ENCODE measurements around the gene SLC6A7.

The SLC6A7 gene

GRCh38 chr5:150189728-150190502, at the start of gene SLC6A7:
Gene SLC6A7, plus strand, starts transcription at chr5:150190062. Its CDS starts 266 bp downstream, at chr5:150190328.
- peak; percentile 31 for DNase-seq (ENCODE audit: low spot score)

DNA sequence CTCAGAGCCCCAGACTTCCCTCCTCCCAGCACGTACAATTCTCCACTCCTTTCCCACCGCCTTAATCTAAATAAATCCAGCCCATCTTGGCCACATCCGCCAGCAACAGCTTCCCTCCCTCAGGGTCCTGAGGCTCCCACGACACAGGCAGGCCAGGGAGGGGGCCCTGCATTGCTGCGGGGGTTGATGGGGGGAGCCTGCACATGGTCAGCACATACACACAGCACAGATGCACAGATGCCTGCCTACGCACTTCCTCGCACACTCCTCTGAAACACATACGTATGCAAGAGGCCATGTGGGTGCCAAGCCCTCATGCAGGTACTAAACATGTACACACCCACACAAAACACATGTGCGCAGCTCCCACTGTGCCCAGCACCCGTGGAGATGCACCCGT, 49.0 kb upstream of the SLC6A7 start:
- no peak for DNase-seq (ENCODE audit: low spot score)

DNA sequence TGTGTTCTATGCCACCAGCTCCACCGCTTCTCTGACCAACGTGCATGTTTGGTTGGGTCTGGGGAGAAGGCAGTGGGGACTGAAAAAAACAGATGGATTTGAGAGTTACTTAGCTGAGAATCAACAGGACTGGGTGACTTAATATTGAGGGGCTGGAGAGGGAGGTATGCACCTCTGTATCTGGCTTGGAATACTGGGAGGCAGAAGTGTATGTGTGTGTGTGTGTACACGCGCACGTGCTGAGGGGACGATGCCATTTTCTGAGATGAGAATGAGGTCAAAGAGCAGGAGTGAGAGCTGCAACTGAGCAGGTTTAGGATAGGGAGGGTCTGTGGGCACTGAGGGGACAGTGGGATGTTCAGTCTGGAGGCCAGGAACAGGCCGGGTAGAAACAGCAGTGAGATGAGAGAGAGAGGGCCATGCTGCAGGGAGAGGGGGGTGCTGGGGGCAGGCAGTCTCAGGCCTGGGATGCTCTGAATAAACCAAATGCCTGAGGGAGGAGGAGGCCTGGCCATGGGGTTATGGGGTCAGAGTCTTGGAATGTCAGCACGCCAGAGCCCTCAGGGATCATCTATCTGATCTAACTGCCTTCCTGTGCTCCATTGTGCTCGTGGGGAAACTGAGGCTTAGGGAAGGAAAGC, 48.2 kb upstream of the SLC6A7 start:
- peak; percentile 85 for DNase-seq (ENCODE audit: low spot score)

GRCh38 chr5:150142185-150142958, 47.5 kb upstream of the SLC6A7 start:
- no peak for DNase-seq (ENCODE audit: low spot score)

- DNase-seq (ENCODE audit: low spot score), result peak; percentile 76
Observed at GRCh38 chr5:150142959-150143349, 46.9 kb upstream of the SLC6A7 start.

GRCh38 chr5:150143350-150144245, 46.3 kb upstream of the SLC6A7 start:
- DNase-seq (ENCODE audit: low spot score), result peak; percentile 93

GRCh38 chr5:150144246-150144801, 45.5 kb upstream of the SLC6A7 start:
- peak; percentile 68 for DNase-seq (ENCODE audit: low spot score)

DNA sequence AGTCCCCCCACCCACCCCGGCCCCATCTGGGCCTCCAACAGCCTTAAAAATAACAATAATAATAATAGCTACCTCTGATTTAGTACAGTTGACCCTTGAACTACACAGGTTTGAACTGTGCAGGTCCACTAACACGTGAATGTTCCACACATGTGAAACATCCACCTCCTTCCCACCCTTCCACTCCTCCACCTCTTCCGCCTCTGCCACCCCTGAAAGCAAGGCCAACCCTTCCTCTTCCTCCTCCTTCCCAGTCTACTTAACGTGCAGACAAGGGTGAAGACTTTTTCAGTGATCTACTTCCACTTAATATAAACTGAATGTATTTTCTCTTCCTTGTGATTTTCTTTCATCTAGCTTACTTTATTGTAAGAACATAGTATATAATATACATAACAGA, 45.0 kb upstream of the SLC6A7 start:
- DNase-seq (ENCODE audit: low spot score), result no peak

- no peak for DNase-seq (ENCODE audit: low spot score)
Observed at GRCh38 chr5:150146235-150146634, 43.6 kb upstream of the SLC6A7 start.

GRCh38 chr5:150146862-150147601, 42.8 kb upstream of the SLC6A7 start:
- no peak for DNase-seq (ENCODE audit: low spot score)

DNA sequence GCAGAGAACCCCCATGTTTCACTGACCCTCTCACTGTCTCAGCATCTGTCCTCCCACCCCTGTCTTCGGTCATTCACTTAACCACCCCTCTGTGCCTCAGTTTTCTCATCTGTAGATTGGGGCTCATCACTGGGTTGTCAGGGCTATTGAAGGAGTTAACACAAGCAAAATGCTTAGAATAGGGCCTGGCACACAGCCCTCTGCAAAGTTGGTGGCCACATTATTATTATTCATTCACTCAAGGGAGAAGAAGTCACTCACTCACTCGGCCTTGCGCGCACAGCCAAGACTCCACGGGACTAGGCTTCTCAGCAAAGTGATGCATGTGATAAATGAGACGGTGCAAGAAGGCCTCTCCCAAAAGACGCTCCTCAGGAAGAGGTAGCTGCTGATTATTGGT, 42.2 kb upstream of the SLC6A7 start:
- no peak for DNase-seq (ENCODE audit: low spot score)

GRCh38 chr5:150148117-150148927, 41.5 kb upstream of the SLC6A7 start:
- no peak for DNase-seq (ENCODE audit: low spot score)

DNA sequence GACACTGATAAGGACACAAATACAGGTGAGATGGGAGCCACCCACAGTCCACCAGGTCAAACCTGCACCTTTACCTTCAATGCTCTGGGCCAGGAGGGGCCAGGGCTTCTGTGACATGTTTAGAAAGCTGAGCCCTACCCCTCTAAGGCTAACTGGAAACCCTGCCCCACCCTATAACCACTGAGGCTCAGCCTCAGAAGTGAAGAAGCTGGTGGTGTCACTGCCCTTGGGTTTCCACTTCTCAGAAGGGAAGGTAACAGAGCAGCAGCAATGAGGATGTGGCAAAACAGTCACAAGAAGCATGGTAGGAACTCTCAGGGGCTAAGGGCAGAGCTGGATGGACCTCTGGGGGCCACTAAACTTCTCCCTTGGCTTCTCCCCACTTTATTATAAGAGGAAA, 40.2 kb upstream of the SLC6A7 start:
- no peak for DNase-seq (ENCODE audit: low spot score)

DNA sequence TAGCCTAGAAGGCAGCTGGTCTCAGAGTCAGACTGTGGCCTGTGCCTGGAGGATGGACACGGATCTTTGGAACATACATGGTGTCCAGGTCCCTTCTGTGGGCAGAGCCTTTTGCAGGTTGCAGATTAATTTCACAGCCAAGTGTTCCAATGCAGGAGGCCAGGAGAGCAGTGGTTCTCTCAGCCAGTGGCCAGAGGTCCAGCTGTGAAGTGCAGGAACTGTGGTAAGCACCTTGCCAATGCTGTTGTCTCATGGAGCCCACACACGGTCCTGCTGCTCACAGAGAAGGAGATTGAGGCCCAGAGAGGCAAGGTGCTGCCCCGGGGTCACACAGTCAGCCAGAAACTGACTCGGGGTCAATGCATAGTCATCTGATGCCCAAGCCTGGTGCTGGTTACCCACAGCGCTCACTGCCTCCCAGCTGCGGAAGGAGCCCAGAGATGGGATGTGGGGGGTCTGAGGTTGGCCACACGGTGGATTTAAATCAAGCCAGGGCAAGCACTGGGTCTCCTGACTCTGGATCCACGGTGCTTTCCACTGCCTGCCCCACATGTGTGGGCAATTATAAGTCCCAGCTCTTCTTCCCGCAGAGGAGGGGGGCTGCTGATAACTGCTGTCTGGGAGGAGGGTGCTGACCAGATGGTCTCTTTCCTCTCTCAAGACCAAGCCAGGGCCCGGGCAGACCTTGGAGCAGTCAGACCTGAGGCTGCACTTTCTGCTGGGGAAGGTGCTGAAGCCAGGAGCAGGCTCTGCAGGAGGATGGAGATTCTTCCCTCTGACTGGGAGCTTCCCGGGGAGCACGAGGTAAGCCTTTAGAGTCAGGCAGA, 37.0 kb upstream of the SLC6A7 start:
- peak; percentile 43 for DNase-seq (ENCODE audit: low spot score)

- no peak for DNase-seq (ENCODE audit: low spot score)
Observed at GRCh38 chr5:150153483-150153882, 36.4 kb upstream of the SLC6A7 start.

- DNase-seq (ENCODE audit: low spot score), result peak; percentile 67
Observed at GRCh38 chr5:150153957-150154617, 35.8 kb upstream of the SLC6A7 start.

GRCh38 chr5:150154618-150155128, 35.2 kb upstream of the SLC6A7 start:
- DNase-seq (ENCODE audit: low spot score), result no peak
